GM10847 (cell line): ENCODE results near the gene C7orf33.

Source experiments
- POLR2A ChIP-seq: IDR thresholded peaks from 2 replicates; pipeline ENCODE4 v1.6.1; 2011; ENCODE audit not compliant: insufficient read length; ENCODE audit errors: extremely low read depth

The C7orf33 gene

GRCh38 chr7:148579366-148579765, 11.2 kb upstream of the C7orf33 start:
- no peak for TF ChIP-seq POLR2A

GRCh38 chr7:148580446-148580845, 10.1 kb upstream of the C7orf33 start:
- no peak for TF ChIP-seq POLR2A

GRCh38 chr7:148581624-148582023, 8.9 kb upstream of the C7orf33 start:
- TF ChIP-seq POLR2A: no peak

- TF ChIP-seq POLR2A: no peak
These were observed 6.3 kb upstream of the C7orf33 start for GRCh38 chr7:148584154-148584827.

- no peak for TF ChIP-seq POLR2A
These were observed 5.2 kb upstream of the C7orf33 start for GRCh38 chr7:148585399-148585798.

GRCh38 chr7:148587076-148587475, 3.5 kb upstream of the C7orf33 start:
- no peak for TF ChIP-seq POLR2A

- no peak for TF ChIP-seq POLR2A
These were observed 2.4 kb upstream of the C7orf33 start for GRCh38 chr7:148588168-148588567.

GRCh38 chr7:148588670-148589131, 1.9 kb upstream of the C7orf33 start:
- TF ChIP-seq POLR2A: no peak

- TF ChIP-seq POLR2A: no peak
These were observed 926 bp upstream of the C7orf33 start for GRCh38 chr7:148589640-148590039.

GRCh38 chr7:148598351-148598750, 7.8 kb downstream of the C7orf33 start:
- no peak for TF ChIP-seq POLR2A

- TF ChIP-seq POLR2A: no peak
These were observed 14.8 kb downstream of the C7orf33 start for GRCh38 chr7:148605350-148605749.

GRCh38 chr7:148607151-148607661, 16.6 kb downstream of the C7orf33 start:
- TF ChIP-seq POLR2A: no peak

GRCh38 chr7:148609045-148609725, 18.6 kb downstream of the C7orf33 start:
- no peak for TF ChIP-seq POLR2A

GRCh38 chr7:148611692-148612091, 21.1 kb downstream of the C7orf33 start:
- TF ChIP-seq POLR2A: no peak

- TF ChIP-seq POLR2A: no peak
These were observed 24.6 kb downstream of the C7orf33 start for GRCh38 chr7:148615085-148615730.
